Panc1 (cell line): ENCODE data around the gene ALK. TPM values are rescaled to one million over a fixed set of nuclear protein-coding genes. Genes with fewer than 3 reads are reported as not detected.

Source experiments
- ATAC-seq: fragments of 200-7000 bp; cut with Tn5 transposase; 2 replicates; pipeline ENCODE4 v1.9.1; 2020; ENCODE audit warnings: mild to moderate bottlenecking, moderate library complexity
- BruUV-seq: library from RNA; stranded (reverse); fragments of 400-500 nt; replicated peaks from 2 replicates; lab custom pipeline; 2021; lab: Mats Ljungman, UMichigan
- CTCF ChIA-PET: fragments of 300-600 bp; sonication (Branson Sonifier 250); formaldehyde crosslinking; loops from one replicate; lab custom pipeline; 2022; ENCODE audit warnings: antibody characterized with exemption; lab: Charles Lee
- POLR2A ChIA-PET: fragments of 300-600 bp; sonication (Branson Sonifier 250); formaldehyde crosslinking; loops from one replicate; lab custom pipeline; 2022; ENCODE audit warnings: antibody characterized with exemption; lab: Charles Lee
- DNase-seq: peaks from one replicate; pipeline ENCODE4 v3.0.0-alpha.2; 2010; ENCODE audit warnings: low read depth, low spot score
- H3K27ac ChIP-seq: 2 replicates; pipeline ENCODE4 v1.5.1; 2011; ENCODE audit warnings: mild to moderate bottlenecking, low read length, inconsistent platforms
- H3K27me3 ChIP-seq: fragments of 200-500 bp; sonication (Bioruptor generic); 2 replicates; pipeline ENCODE4 v1.6.0; 2014; ENCODE audit warnings: low read length, inconsistent platforms; ENCODE audit not compliant: control insufficient read depth, insufficient read depth
- H3K36me3 ChIP-seq: fragments of 200-500 bp; sonication (Bioruptor generic); 2 replicates; pipeline ENCODE4 v1.5.1; 2014; ENCODE audit warnings: inconsistent platforms, mild to moderate bottlenecking, low read length, moderate library complexity; ENCODE audit not compliant: control insufficient read depth, insufficient read depth
- H3K4me1 ChIP-seq: 2 replicates; pipeline ENCODE4 v1.5.1; 2011; ENCODE audit warnings: inconsistent platforms, mild to moderate bottlenecking, low read length, moderate library complexity; ENCODE audit not compliant: control insufficient read depth, insufficient read depth
- H3K4me3 ChIP-seq, 2 experiments: 2 replicates each; pipeline ENCODE4 v1.5.1; 2011 to 2012; ENCODE audit warnings: low read depth in 2 of 2, low read length in 2 of 2, mild to moderate bottlenecking in 2 of 2, inconsistent platforms in 1 of 2, moderate library complexity in 1 of 2
- H3K9me3 ChIP-seq: fragments of 200-500 bp; sonication (Bioruptor generic); 2 replicates; pipeline ENCODE4 v1.5.1; 2014; ENCODE audit warnings: low read depth, mild to moderate bottlenecking, inconsistent platforms, low read length, moderate library complexity; ENCODE audit not compliant: control insufficient read depth, insufficient read depth
- POLR2AphosphoS5 ChIP-seq: IDR thresholded peaks from 2 replicates; pipeline ENCODE4 v1.6.1; 2012; ENCODE audit warnings: mild to moderate bottlenecking, low read depth, low read length, moderate library complexity
- SIN3A ChIP-seq: IDR thresholded peaks from 2 replicates; pipeline ENCODE4 v1.6.1; 2012; ENCODE audit warnings: low read depth, mild to moderate bottlenecking, low read length, moderate library complexity, borderline replicate concordance; ENCODE audit not compliant: insufficient read depth
- TCF7L2 ChIP-seq: IDR thresholded peaks from 2 replicates; pipeline ENCODE4 v1.6.1; 2011; ENCODE audit warnings: mild to moderate bottlenecking, low read depth, low read length, inconsistent platforms
- in situ Hi-C: cut with HindIII; loops from 2 replicates; pipeline ENCODE4 v1.10.0; 2016; ENCODE audit warnings: low sequenced_read_pairs, low pct_unique_long_range_greater_than_20kb
- intact Hi-C: fragments of 100-400 bp; cut with micrococcal nuclease; formaldehyde crosslinking; loops from one replicate; pipeline ENCODE4 v1.10.0; 2022; ENCODE audit not compliant: unreplicated experiment
- total RNA-seq: library from RNA; stranded (reverse); gene quantifications from one replicate; pipeline ENCODE4 v1.2.1, GENCODE V29; 2021; ENCODE audit not compliant: unreplicated experiment
- TF ChIP-seq, protein P1 (sequence below), 2 experiments: IDR thresholded peaks; 2 replicates each; pipeline ENCODE4 v1.6.1; 2011 to 2012; ENCODE audit warnings: low read depth in 2 of 2, control low read depth in 1 of 2, low read length in 1 of 2, mild to moderate bottlenecking in 1 of 2, moderate library complexity in 1 of 2; ENCODE audit not compliant: insufficient read depth in 1 of 2
- TF ChIP-seq, protein P2 (sequence below): fragments of 450-650 bp; IDR thresholded peaks from 2 replicates; pipeline ENCODE4 v1.5.1; 2017; ENCODE audit warnings: mild to moderate bottlenecking

The ALK gene
- total RNA-seq, 1 experiment from 2014 or later = not detected

- H3K4me3 ChIP-seq = no peak overlapping the region
- no TSS peak for BruUV-seq
- ATAC-seq (no peak), DNase-seq (no peak)
- POLR2A ChIA-PET = no interaction called here
- no peaks in the 10 kb centered on the region for H3K27me3 ChIP-seq
- CTCF ChIA-PET = no interaction called here
- in situ Hi-C loops (no loop called here), intact Hi-C loops (no loop called here)
- TF ChIP-seq, protein P1, sequence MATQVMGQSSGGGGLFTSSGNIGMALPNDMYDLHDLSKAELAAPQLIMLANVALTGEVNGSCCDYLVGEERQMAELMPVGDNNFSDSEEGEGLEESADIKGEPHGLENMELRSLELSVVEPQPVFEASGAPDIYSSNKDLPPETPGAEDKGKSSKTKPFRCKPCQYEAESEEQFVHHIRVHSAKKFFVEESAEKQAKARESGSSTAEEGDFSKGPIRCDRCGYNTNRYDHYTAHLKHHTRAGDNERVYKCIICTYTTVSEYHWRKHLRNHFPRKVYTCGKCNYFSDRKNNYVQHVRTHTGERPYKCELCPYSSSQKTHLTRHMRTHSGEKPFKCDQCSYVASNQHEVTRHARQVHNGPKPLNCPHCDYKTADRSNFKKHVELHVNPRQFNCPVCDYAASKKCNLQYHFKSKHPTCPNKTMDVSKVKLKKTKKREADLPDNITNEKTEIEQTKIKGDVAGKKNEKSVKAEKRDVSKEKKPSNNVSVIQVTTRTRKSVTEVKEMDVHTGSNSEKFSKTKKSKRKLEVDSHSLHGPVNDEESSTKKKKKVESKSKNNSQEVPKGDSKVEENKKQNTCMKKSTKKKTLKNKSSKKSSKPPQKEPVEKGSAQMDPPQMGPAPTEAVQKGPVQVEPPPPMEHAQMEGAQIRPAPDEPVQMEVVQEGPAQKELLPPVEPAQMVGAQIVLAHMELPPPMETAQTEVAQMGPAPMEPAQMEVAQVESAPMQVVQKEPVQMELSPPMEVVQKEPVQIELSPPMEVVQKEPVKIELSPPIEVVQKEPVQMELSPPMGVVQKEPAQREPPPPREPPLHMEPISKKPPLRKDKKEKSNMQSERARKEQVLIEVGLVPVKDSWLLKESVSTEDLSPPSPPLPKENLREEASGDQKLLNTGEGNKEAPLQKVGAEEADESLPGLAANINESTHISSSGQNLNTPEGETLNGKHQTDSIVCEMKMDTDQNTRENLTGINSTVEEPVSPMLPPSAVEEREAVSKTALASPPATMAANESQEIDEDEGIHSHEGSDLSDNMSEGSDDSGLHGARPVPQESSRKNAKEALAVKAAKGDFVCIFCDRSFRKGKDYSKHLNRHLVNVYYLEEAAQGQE (IDR thresholded peaks at IDR 0.05; ENCODE audit: insufficient read depth in 1 of 2, low read depth in 2 of 2, low read length in 1 of 2) = no peak
- TF ChIP-seq SIN3A = no peak
- TF ChIP-seq, protein P2, sequence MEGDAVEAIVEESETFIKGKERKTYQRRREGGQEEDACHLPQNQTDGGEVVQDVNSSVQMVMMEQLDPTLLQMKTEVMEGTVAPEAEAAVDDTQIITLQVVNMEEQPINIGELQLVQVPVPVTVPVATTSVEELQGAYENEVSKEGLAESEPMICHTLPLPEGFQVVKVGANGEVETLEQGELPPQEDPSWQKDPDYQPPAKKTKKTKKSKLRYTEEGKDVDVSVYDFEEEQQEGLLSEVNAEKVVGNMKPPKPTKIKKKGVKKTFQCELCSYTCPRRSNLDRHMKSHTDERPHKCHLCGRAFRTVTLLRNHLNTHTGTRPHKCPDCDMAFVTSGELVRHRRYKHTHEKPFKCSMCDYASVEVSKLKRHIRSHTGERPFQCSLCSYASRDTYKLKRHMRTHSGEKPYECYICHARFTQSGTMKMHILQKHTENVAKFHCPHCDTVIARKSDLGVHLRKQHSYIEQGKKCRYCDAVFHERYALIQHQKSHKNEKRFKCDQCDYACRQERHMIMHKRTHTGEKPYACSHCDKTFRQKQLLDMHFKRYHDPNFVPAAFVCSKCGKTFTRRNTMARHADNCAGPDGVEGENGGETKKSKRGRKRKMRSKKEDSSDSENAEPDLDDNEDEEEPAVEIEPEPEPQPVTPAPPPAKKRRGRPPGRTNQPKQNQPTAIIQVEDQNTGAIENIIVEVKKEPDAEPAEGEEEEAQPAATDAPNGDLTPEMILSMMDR = no peak
- no peak for TF ChIP-seq TCF7L2
- TF ChIP-seq POLR2AphosphoS5 = no peak
- H3K4me1 ChIP-seq = no peaks in the 10 kb centered on the region
- H3K36me3 ChIP-seq = no peaks in the 10 kb centered on the region
- H3K9me3 ChIP-seq = no peaks in the 10 kb centered on the region
- no peak overlapping the region for H3K27ac ChIP-seq
Observed at GRCh38 chr2:29495068-29495467, 426.3 kb downstream of the ALK start.

DNA sequence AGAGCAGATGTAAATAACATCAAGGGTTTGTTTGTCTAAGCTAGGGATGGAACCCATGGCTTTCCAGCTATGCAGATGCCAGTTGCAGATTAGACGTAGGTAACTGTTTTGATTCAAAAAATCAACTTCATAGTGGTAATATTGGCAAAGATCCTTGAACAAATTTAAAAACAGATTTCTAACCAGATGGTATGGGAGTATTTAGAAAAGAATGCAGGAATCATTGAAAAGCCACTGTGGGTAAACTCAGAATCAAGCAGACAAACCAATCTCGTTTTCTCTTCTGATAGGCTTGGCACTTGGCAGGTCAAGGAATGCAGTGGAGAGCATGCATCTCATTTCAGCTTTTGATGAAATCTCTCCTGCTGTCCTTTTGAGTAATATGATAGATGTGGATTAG is 428.7 kb downstream of the ALK start:
- CTCF ChIA-PET = no interaction called here

More for the DNA sequence above, 428.7 kb downstream of the ALK start:
- intact Hi-C loops = no loop called here
- no peak overlapping the region for H3K4me3 ChIP-seq
- no peaks in the 10 kb centered on the region for H3K36me3 ChIP-seq
- in situ Hi-C loops = no loop called here
- ATAC-seq (no peak), DNase-seq (no peak)
- no peak overlapping the region for H3K27ac ChIP-seq
- H3K4me1 ChIP-seq = no peaks in the 10 kb centered on the region
- POLR2A ChIA-PET = no interaction called here
- H3K27me3 ChIP-seq = peaks cover 2% of the 10 kb centered on the region; the same call in 1 of the 2 replicates
- TF ChIP-seq, protein P1 (IDR thresholded peaks at IDR 0.05; ENCODE audit: insufficient read depth in 1 of 2, low read depth in 2 of 2, low read length in 1 of 2) = no peak
- TF ChIP-seq, protein P2 = no peak
- no peak for TF ChIP-seq SIN3A
- TF ChIP-seq POLR2AphosphoS5 = no peak
- TF ChIP-seq TCF7L2 = no peak
- H3K9me3 ChIP-seq = no peaks in the 10 kb centered on the region
- BruUV-seq = no TSS peak
